HUES48 (cell line): ENCODE measurements around the gene NPIPB2.
"Not testable (repeated sequence)": the region's sequence is repeated elsewhere in the genome, so short reads cannot be mapped to it uniquely, and the experiment has no call there.

Experiments used
- H3K27ac ChIP-seq: one replicate; pipeline ENCODE4 v1.7.0; 2013; ENCODE audit warnings: low read depth, low read length, inconsistent platforms
- H3K27me3 ChIP-seq: 2 replicates; pipeline ENCODE4 v1.6.1; 2013; ENCODE audit warnings: mild to moderate bottlenecking, low read length; ENCODE audit not compliant: control insufficient read depth, insufficient read depth
- H3K36me3 ChIP-seq: 2 replicates; pipeline ENCODE4 v1.6.1; 2013; ENCODE audit warnings: low read length; ENCODE audit not compliant: control insufficient read depth, insufficient read depth
- H3K4me1 ChIP-seq: 2 replicates; pipeline ENCODE4 v1.6.1; 2013; ENCODE audit warnings: mild to moderate bottlenecking, low read length; ENCODE audit not compliant: control insufficient read depth, insufficient read depth
- H3K4me3 ChIP-seq: 2 replicates; pipeline ENCODE4 v1.5.1; 2013; ENCODE audit warnings: mild to moderate bottlenecking, low read depth, low read length
- H3K9ac ChIP-seq: 2 replicates; pipeline ENCODE4 v1.6.1; 2013; ENCODE audit warnings: mild to moderate bottlenecking, low read depth, low read length, moderate library complexity
- H3K9me3 ChIP-seq: 2 replicates; pipeline ENCODE4 v1.6.1; 2013; ENCODE audit warnings: low read length; ENCODE audit not compliant: control insufficient read depth, insufficient read depth

Gene NPIPB2

DNA sequence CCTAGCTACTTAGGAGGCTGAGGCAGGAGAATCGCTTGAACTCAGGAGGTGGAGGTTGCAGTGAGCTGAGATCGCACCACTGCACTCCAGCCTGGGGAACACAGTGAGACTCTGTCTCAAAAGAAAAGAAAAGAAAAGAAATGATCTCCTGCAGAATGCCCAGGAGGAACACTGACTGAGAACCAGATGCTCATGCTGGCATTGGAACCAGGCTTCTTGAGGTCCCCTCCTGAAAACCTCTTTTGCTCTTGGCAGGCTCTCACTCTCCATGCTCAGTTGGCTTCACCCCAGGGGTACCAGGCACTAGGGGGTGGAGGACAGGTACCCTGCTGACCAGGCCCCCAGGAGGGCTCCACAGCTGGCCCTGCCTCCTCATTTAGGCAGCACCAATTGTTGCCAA lies 14.7 kb upstream of the NPIPB2 start:
- H3K27me3 ChIP-seq: no peaks in the 10 kb centered on the region
- H3K9me3 ChIP-seq: no peaks in the 10 kb centered on the region
- H3K36me3 ChIP-seq: no peaks in the 10 kb centered on the region
- H3K4me3 ChIP-seq: no peak overlapping the region
- no peak overlapping the region for H3K9ac ChIP-seq
- H3K4me1 ChIP-seq: no peaks in the 10 kb centered on the region
- no peak overlapping the region for H3K27ac ChIP-seq

DNA sequence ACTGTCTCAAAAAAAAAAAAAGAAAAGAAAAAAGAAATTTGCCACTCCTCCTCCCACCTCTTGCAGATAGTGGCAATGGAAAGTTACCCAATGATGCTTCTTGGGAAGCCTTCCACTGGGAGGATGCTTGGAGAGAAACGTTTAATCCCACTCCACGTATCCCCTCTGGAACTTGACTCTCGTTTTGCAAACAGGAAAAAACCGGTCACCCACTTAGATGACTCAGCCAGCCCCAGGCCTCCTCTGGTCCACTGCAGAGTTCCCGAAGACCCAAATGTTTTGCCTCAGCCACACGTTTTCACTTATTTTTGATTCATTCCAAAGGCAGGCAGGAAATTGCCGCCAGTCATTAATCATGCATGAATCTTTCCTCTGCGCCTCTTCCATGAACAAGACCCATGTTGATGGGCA lies 13.9 kb upstream of the NPIPB2 start:
- Histone ChIP-seq H3K27me3 (no peaks in the 10 kb centered on the region), H3K9ac (no peak overlapping the region), H3K36me3 (no peaks in the 10 kb centered on the region), H3K4me1 (no peaks in the 10 kb centered on the region), H3K9me3 (no peaks in the 10 kb centered on the region), H3K27ac (no peak overlapping the region), H3K4me3 (no peak overlapping the region)

DNA sequence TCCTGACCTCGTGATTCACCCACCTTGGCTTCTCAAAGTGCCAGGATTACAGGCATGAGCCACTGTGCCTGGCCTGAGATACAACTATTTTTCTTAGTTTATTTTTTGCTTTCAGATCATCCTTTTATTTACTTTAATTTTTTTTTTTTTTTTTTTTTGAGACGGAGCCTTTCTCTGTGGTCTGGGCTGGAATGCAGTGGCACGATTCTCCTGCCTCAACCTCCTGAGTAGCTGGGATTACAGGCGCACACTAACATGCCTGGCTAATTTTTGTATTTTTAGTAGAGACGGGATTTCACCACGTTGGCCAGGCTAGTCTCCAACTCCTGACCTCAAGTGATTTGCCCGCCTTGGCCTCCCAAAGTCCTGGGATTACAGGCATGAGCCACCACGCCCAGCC lies 11.7 kb upstream of the NPIPB2 start:
- H3K4me1 ChIP-seq, H3K4me3 ChIP-seq, H3K36me3 ChIP-seq, H3K9me3 ChIP-seq, H3K27me3 ChIP-seq, H3K27ac ChIP-seq, H3K9ac ChIP-seq: not testable (repeated sequence)

DNA sequence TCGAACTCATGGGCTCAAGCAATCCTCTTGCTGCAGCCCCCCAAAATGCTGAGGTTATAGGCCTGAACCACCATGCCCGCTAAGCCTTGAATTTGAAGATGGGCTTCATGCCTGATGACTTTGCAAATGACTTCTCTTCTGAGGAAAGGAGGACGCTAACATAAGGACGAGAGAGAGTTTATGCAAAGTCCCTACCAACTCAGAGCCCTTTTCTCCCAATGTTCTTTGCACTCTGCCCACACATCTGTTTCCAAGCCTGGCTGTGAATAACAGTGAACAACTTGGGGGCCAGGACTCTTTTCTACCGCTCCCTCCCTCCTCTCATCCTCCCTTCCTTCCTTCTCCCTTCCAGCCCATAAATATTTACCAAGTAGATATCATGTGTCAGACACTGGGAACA lies 8.5 kb upstream of the NPIPB2 start:
- no peaks in the 10 kb centered on the region for H3K36me3 ChIP-seq
- no peak overlapping the region for H3K27ac ChIP-seq
- no peak overlapping the region for H3K9ac ChIP-seq
- no peak overlapping the region for H3K4me3 ChIP-seq
- H3K9me3 ChIP-seq: no peaks in the 10 kb centered on the region
- H3K4me1 ChIP-seq: no peaks in the 10 kb centered on the region
- no peaks in the 10 kb centered on the region for H3K27me3 ChIP-seq

DNA sequence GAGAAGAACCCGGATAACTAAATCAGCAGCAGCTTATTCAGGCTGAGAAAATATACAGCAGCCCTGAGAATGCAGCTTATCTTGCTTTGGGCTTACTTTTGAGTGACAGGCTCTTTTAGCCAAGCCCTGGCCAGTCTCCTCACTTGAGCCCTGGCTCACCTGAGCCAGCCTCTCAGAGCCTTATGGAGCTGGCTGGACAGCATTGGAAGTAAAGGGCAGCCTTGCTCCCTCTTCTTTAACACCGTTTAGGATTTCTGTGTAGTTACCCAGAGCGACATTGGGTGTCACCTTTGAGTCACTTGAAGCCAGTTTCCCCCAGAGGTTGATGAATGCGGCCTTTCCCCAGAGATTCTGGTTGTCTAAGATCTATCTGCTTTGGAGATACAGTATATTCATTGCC lies 7.7 kb upstream of the NPIPB2 start:
- H3K4me1 ChIP-seq: no peaks in the 10 kb centered on the region
- no peak overlapping the region for H3K9ac ChIP-seq
- H3K9me3 ChIP-seq: no peaks in the 10 kb centered on the region
- no peak overlapping the region for H3K27ac ChIP-seq
- no peaks in the 10 kb centered on the region for H3K27me3 ChIP-seq
- H3K36me3 ChIP-seq: no peaks in the 10 kb centered on the region
- no peak overlapping the region for H3K4me3 ChIP-seq

DNA sequence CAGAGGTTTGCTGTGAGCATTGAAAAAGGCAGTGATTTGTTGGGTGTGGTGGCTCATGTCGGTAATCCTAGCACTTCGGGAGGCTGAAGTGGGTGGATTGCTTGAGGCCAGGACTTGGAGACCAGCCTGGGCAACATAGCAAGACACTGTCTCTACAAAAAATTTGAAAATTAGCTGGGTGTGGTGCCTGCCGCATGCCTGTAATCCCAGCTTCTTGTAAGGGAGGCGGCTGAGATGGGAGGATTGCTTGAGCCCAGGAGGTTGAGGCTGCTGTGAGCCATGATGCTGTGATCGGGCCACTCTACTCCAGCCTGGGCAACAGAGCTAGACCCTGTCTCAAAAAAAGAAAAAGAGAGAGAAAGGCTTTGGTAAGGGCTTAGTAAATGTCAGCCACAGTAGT lies 7.0 kb upstream of the NPIPB2 start:
- no peaks in the 10 kb centered on the region for H3K9me3 ChIP-seq
- no peaks in the 10 kb centered on the region for H3K36me3 ChIP-seq
- H3K9ac ChIP-seq: no peak overlapping the region
- H3K4me3 ChIP-seq: no peak overlapping the region
- H3K27ac ChIP-seq: no peak overlapping the region
- no peaks in the 10 kb centered on the region for H3K4me1 ChIP-seq
- H3K27me3 ChIP-seq: no peaks in the 10 kb centered on the region

DNA sequence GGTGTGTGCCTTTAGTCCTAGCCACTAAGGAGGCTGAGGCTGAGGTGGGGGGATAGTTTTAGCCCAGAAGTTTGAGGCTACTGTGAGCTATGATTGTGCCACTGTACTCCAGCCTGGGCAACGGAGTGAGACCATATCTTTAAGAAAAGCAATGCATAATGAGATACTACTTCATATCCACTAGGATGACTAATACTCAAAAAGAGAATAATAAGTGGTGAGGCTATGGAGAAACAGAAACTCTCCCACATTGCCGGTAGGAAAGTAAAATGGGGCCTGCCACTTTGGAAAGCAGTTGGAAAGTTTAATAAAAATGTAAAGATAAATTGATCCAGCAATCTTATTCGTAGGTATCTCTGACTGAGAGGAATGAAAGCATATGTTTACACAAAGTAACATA lies 4.6 kb upstream of the NPIPB2 start:
- Histone ChIP-seq H3K4me1 (no peaks in the 10 kb centered on the region), H3K9ac (no peak overlapping the region), H3K27ac (no peak overlapping the region), H3K27me3 (no peaks in the 10 kb centered on the region), H3K9me3 (no peaks in the 10 kb centered on the region), H3K4me3 (no peak overlapping the region), H3K36me3 (no peaks in the 10 kb centered on the region)

DNA sequence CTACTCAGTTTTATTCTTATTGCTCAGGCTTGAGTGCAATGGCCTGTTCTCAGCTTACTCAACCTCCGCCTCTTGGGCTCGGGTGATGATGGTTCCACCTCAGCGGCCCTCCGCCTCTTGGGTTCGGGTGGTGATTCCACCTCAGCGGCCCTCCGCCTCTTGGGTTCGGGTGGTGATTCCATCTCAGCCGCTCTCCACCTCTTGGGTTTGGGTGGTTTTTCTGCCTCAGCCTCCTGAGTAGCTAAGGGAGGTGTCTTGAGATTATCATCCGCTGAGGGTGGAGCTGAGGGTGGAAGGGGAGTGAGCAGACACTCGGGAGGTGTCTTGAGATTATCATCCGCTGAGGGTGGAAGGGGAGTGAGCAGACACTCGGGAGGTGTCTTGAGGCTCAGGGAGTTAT lies 14.5 kb downstream of the NPIPB2 start:
- not testable (repeated sequence) for H3K9ac ChIP-seq, H3K27ac ChIP-seq, H3K4me1 ChIP-seq, H3K9me3 ChIP-seq, H3K27me3 ChIP-seq, H3K36me3 ChIP-seq, H3K4me3 ChIP-seq

DNA sequence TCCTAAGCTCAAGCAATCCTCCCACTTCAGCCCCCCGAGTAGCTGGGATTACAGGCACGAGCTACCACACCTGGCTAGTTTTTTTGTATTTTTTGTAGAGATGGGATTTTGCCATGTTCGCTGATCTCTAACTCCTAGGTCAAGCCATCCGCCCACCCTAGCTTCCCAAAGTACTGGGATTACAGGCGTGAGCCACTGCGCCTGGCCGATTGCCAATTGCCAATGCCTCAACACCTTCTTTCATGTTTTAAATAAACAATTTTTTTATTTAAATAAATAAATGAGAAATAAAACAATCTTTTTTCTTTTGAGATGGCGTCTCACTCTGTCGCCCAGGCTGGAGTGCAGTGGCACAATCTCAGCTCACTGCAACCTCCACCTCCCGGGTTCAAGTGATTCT lies 17.8 kb downstream of the NPIPB2 start:
- not testable (repeated sequence) for H3K4me3 ChIP-seq, H3K27me3 ChIP-seq, H3K36me3 ChIP-seq, H3K9ac ChIP-seq, H3K27ac ChIP-seq, H3K9me3 ChIP-seq, H3K4me1 ChIP-seq

DNA sequence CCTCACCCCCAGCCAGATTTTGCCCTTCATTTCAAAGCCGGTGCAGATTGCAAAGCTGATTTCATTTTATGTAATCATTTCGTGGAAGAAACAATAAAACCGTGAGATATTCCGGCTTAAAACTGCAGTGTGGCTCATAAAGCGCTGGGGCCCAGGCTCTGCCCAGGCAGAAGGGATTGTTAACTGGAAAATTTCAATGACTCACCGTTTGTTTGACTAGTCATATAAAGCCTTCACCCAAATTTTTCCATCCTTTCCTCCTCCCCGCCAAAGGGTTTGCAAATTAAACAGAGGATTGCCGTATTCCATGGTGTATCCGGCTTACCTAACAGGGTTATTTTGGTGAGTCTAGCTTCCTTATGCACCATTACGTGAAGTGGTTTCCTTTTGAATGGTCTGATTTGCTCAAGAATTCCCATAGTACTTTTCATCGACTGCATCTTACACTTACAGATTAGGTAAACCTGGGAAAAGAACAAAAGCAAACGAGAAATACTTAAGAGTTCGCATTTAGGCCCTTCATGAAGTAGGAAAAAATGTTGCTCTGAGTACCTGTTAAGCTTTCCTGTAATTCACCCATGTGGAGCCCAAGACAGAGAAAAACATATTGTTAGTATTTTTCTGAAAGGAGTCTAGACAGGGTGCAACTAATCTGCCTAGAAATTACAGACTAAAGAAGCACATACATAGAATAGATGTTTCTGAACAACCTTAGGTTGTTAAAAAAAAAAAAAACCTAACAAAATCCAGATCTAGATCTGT lies 25.1 kb downstream of the NPIPB2 start:
- peak overlapping the region; percentile 56 for H3K4me3 ChIP-seq
- H3K9me3 ChIP-seq: no peaks in the 10 kb centered on the region
- H3K9ac ChIP-seq: 0 out of 2 replicates have a peak overlapping the region, but pooled peaks have one; percentile 21
- peak overlapping the region; percentile 59 for H3K27ac ChIP-seq
- H3K36me3 ChIP-seq: 0 out of 2 replicates have a peak, but pooled peaks cover 7% of the 10 kb centered on the region
- H3K4me1 ChIP-seq: peaks cover 26% of the 10 kb centered on the region
- H3K27me3 ChIP-seq: no peaks in the 10 kb centered on the region

DNA sequence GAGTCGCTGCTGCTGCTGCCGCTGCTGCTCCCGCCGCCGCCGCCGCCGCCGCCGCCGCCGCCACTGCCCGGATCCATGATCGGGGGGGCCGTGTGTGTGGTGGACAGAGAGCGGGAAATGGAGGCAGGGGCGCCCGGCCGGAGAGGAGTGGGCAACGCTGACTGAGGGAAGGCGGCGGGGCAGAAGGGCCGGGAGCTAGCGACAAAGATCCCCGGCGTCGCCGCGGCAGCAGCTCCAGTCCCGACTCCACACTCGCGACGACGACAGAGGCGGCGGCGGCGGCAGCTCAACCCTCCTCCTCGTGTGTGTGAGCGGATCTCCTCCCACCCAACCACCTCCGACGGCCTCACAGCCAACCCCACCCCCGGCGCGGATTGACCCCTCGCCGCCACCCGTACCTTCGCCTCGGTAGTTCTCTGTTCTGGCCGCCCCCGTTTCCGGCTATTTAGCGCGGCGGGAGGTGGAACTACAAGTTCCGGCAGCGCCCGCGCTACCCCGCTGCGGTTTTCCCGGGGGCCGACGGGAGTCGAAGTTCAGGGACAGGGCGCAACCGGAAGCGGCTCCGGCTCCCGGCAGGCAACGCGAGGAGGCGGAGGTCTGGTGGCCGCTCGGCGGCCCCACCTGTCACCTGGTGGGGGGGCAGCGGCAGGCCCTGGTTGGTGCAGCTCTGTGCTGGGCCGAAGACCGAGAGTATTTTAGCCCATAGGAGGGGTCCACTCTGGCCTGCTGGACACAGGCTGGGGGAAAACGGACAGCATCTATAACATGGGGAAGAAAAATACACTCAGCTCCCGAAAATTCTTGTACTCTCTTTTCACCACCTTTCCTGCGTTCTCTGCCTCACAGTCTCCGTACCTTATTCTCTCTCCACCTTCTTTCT lies 26.0 kb downstream of the NPIPB2 start, which contains the start of gene GSPT1:
Gene GSPT1, minus strand, starts transcription at position 313 of the 880 bp plus-strand sequence. Its CDS starts 236 bp downstream, at position 77.
- peak within 1 kb of the TSS; percentile 69 for H3K9ac ChIP-seq
- H3K4me1 ChIP-seq: peaks cover 26% of the 10 kb centered on the region
- H3K36me3 ChIP-seq: 0 out of 2 replicates have a peak, but pooled peaks cover 7% of the 10 kb centered on the region
- no peaks in the 10 kb centered on the region for H3K27me3 ChIP-seq
- no peaks in the 10 kb centered on the region for H3K9me3 ChIP-seq
- H3K27ac ChIP-seq: peak within 1 kb of the TSS; percentile 69
- H3K4me3 ChIP-seq: peak within 1 kb of the TSS; percentile 79
